Measurements from ENCODE around the gene SIX4.

- no peak for TF ChIP-seq CTCF (IDR thresholded peaks at IDR 0.05)
- TF ChIP-seq POLR2A (IDR thresholded peaks at IDR 0.05) = no peak
These were observed 28.8 kb downstream of the SIX4 start for GRCh38 chr14:60695327-60695726.
